Measurements from ENCODE around the gene DUSP9.

Gene DUSP9

GRCh38 chrX:153651540-153652079 is 4.6 kb downstream of the DUSP9 start:
- TF ChIP-seq CTCF (conservative IDR thresholded peaks at IDR 0.05; ENCODE audit: low read depth, low read length), result peak; percentile 40
- no peak for DNase-seq (ENCODE audit: low read depth)
- H3K4me3 ChIP-seq (ENCODE audit: low read length), result no peak overlapping the region

GRCh38 chrX:153653556-153653955 is 6.6 kb downstream of the DUSP9 start:
- no peak for DNase-seq (ENCODE audit: low read depth)
- no peak for TF ChIP-seq CTCF (conservative IDR thresholded peaks at IDR 0.05; ENCODE audit: low read depth, low read length)
- no peak overlapping the region for H3K4me3 ChIP-seq (ENCODE audit: low read length)

DNA sequence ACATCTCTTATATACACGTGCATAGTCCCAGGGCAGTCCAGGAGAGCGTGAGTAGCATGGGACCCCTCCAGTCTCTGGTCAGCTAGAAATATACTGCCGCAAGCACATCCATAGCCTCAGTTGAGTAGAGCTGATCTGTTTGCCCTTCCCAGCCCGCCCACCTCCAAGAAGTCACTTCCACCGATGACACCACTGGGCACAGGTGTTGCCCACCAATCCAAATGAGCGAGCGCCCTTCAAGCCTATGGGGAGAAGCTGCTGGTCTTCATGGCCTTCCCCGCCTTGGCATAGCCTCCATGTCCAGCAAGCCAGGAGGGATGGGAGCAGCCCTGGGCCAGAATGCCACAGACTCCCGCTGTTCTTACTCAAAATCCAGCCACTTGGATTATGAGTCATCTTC is 10.2 kb downstream of the DUSP9 start:
- TF ChIP-seq CTCF (conservative IDR thresholded peaks at IDR 0.05; ENCODE audit: low read depth, low read length), result no peak
- no peak for DNase-seq (ENCODE audit: low read depth)
- no peak overlapping the region for H3K4me3 ChIP-seq (ENCODE audit: low read length)

DNA sequence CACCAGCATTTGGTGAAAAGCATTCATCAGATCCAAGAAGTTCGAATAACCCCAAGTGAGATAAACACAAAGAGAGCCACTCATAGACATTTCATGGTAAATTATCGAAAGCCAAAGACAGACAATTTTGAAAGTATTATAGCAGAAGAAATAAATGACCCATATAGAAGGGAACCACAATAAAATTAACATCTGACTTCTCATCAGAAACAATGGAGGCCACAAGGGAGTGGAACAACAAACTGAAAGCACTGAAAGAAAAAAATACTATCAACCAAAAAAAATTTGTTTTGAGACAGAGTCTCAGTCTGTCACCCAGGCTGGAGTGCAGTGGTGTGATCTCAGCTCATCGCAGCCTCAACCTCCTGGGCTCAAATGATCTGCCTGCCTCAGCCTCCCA is 12.3 kb downstream of the DUSP9 start:
- DNase-seq (ENCODE audit: low read depth), result no peak
- H3K4me3 ChIP-seq (ENCODE audit: low read length), result no peak overlapping the region
- TF ChIP-seq CTCF (conservative IDR thresholded peaks at IDR 0.05; ENCODE audit: low read depth, low read length), result no peak

GRCh38 chrX:153662266-153662665 is 15.3 kb downstream of the DUSP9 start:
- TF ChIP-seq CTCF (conservative IDR thresholded peaks at IDR 0.05; ENCODE audit: low read depth, low read length), result peak; percentile 40
- DNase-seq (ENCODE audit: low read depth), result no peak
- H3K4me3 ChIP-seq (ENCODE audit: low read length), result no peak overlapping the region

- no peak for TF ChIP-seq CTCF (conservative IDR thresholded peaks at IDR 0.05; ENCODE audit: low read depth, low read length)
- no peak for DNase-seq (ENCODE audit: low read depth)
- no peak overlapping the region for H3K4me3 ChIP-seq (ENCODE audit: low read length)
These were observed 18.8 kb downstream of the DUSP9 start for GRCh38 chrX:153665726-153666306.

DNA sequence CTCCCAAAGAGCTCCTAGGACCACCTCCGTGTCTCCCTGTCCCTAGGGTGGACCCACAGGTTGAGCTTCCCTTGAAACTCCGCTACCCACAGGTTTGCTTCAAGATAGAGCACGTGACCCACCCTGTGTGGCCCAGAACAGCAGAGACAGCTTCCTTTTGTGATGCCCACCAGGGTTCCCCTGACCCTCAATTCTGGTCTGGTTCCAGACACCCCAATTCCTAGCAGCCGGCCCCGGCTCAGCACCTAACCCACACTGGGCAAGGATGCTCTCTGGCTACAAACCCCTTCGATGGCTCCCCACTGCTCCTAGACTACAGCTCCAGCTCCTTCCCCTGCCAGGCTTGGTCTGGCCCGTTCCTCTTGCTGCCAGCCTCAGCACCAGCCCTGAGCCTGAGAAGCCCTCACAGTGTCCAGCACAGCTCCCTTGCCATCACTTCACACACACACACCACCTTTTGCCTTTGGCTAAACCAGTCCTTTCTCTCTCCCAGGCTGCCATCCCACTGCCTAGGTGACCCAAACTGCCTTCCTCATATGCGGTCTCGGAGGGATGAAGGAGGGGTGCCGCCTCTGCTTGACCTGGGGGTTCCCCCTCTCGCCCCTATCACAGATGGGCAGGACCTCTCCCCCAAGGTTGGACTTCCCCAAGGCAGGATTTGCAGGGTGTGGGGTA is 20.4 kb downstream of the DUSP9 start:
- DNase-seq (ENCODE audit: low read depth), result no peak
- TF ChIP-seq CTCF (conservative IDR thresholded peaks at IDR 0.05; ENCODE audit: low read depth, low read length), result no peak
- no peak overlapping the region for H3K4me3 ChIP-seq (ENCODE audit: low read length)
